OCI-LY3 (cell line): ENCODE results near the gene LRP3.

Experiments
- EZH2phosphoT487 ChIP-seq: fragments of 200-600 bp; shearing (Covaris generic); IDR thresholded peaks from 2 replicates; pipeline ENCODE4 v1.6.1; 2018; ENCODE audit warnings: antibody characterized with exemption, mixed run types, low read depth
- TF ChIP-seq, protein P1 (sequence below): fragments of 200-600, 300-600 bp; sonication (generic); IDR thresholded peaks from 2 replicates; pipeline ENCODE4 v1.5.1; 2014; ENCODE audit warnings: antibody characterized with exemption, low read length, low read depth

DNA sequence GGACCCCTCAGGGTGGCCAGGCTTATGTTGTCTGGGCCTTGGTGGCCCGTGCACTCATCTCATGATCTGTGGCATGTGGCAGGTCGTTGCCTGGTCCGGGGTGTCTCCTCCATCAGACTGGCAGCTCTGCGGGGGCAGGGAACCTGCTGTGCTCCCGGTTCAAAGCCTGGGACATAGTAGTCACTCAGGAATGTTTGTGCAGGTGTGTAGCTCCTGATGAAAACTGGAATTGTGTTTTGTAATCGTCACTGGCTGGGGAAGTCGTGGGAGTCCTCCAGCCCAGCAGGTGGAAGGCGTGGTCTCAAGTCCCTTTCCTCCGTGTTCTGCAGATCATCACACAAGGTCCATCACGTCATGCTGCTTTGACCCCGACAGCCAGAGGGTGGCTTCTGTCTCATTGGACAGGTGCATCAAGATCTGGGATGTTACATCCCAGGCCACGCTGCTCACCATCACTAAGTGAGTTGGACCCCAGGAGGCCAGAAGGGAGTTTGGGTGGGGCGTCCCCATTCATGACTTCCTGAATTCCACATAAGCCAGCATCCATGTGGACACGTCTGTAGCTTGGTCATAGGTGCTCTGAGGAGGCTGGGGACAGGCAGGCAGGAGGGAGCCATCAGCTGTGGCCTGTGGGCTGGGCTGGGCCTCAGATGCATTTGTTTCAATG lies 43.1 kb upstream of the LRP3 start:
- TF ChIP-seq, protein P1, sequence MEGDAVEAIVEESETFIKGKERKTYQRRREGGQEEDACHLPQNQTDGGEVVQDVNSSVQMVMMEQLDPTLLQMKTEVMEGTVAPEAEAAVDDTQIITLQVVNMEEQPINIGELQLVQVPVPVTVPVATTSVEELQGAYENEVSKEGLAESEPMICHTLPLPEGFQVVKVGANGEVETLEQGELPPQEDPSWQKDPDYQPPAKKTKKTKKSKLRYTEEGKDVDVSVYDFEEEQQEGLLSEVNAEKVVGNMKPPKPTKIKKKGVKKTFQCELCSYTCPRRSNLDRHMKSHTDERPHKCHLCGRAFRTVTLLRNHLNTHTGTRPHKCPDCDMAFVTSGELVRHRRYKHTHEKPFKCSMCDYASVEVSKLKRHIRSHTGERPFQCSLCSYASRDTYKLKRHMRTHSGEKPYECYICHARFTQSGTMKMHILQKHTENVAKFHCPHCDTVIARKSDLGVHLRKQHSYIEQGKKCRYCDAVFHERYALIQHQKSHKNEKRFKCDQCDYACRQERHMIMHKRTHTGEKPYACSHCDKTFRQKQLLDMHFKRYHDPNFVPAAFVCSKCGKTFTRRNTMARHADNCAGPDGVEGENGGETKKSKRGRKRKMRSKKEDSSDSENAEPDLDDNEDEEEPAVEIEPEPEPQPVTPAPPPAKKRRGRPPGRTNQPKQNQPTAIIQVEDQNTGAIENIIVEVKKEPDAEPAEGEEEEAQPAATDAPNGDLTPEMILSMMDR = no peak
- no peak for TF ChIP-seq EZH2phosphoT487
